HepG2 (cell line): Measurements from ENCODE around the gene RPS5. TPM values are rescaled to one million over a fixed set of nuclear protein-coding genes. Genes with fewer than 3 reads are reported as not detected.

Experiments used
- ATAC-seq: fragments of 200-7000 bp; cut with Tn5 transposase; 3 replicates; pipeline ENCODE4 v1.9.1; 2020; ENCODE audit warnings: mild to moderate bottlenecking, moderate library complexity
- BruUV-seq: library from RNA; stranded (reverse); fragments of 400-500 nt; replicated peaks from 2 replicates; lab custom pipeline; 2021; lab: Mats Ljungman, UMichigan
- CTCF ChIA-PET: fragments of 300-600 bp; formaldehyde crosslinking; extraction: SDS; loops from one replicate; lab custom pipeline; 2021; ENCODE audit warnings: low total read pairs, inconsistent platforms, low intra/inter-chr PET ratio; lab: Yijun Ruan, JAX
- POLR2A ChIA-PET: fragments of 350-600 bp; sonication (Branson Sonifier 250); formaldehyde crosslinking; loops from one replicate; lab custom pipeline; 2020; ENCODE audit warnings: antibody characterized with exemption, inconsistent platforms; lab: Yijun Ruan, JAX
- DNase-seq: peaks from one replicate; pipeline ENCODE4 v3.0.0-alpha.2; 2015; ENCODE audit warnings: low spot score
- FAIRE-seq: peaks from 3 replicates; lab custom pipeline; 2011; peaks lifted over from hg19 to GRCh38; lab: Jason Lieb, UNC
- H2AFZ ChIP-seq: one replicate; pipeline ENCODE4 v1.6.1; 2011; ENCODE audit warnings: low read length, inconsistent platforms
- H3K27ac ChIP-seq: fragments of 300-600 bp; 3 replicates; pipeline ENCODE4 v1.8.0; 2011; ENCODE audit warnings: mixed run types, mild to moderate bottlenecking, mixed read lengths, low read length, inconsistent platforms; ENCODE audit not compliant: insufficient read depth; ENCODE audit errors: extremely low read length
- H3K27me3 ChIP-seq, 2 experiments: fragments of 200-600 bp in 1 of 2; 2 replicates in 1 of 2; 3 replicates in 1 of 2; pipeline versions ENCODE4 v1.6.0 to v1.8.0; 2011; ENCODE audit warnings: low read length in 2 of 2, mild to moderate bottlenecking in 2 of 2, moderate library complexity in 2 of 2, inconsistent platforms in 1 of 2; ENCODE audit not compliant: insufficient read depth in 2 of 2, control insufficient read depth in 1 of 2
- H3K36me3 ChIP-seq, 2 experiments: fragments of 200-600 bp in 1 of 2; replicated peaks in 1 of 2; 2 replicates in 1 of 2; 3 replicates in 1 of 2; pipeline versions ENCODE4 v1.5.1 to v1.8.0; 2011; ENCODE audit warnings: low read length in 2 of 2, inconsistent platforms in 1 of 2; ENCODE audit not compliant: insufficient read depth in 2 of 2, control insufficient read depth in 1 of 2
- H3K4me1 ChIP-seq: 2 replicates; pipeline ENCODE4 v1.5.1; 2012; ENCODE audit warnings: low read length, inconsistent platforms; ENCODE audit not compliant: insufficient read depth
- H3K4me2 ChIP-seq: 2 replicates; pipeline ENCODE4 v1.6.0; 2011; ENCODE audit warnings: low read depth, low read length, inconsistent platforms
- H3K4me3 ChIP-seq, 3 experiments: fragments of 200-600 bp in 1 of 3; sonication (generic), shearing (Covaris generic) in 1 of 3; replicated peaks in 1 of 3; 2 replicates each; pipeline ENCODE4 v1.5.1; 2011 to 2016; ENCODE audit warnings: low read length in 3 of 3, inconsistent platforms in 2 of 3, low read depth in 2 of 3, mild to moderate bottlenecking in 2 of 3, control low read depth in 1 of 3, mixed read lengths in 1 of 3; ENCODE audit not compliant: insufficient read depth in 1 of 3
- H3K79me2 ChIP-seq: one replicate; pipeline ENCODE4 v1.6.1; 2011; ENCODE audit warnings: low read length, inconsistent platforms; ENCODE audit not compliant: insufficient read depth
- H3K9ac ChIP-seq: 2 replicates; pipeline ENCODE4 v1.6.0; 2011; ENCODE audit warnings: mild to moderate bottlenecking, low read depth, low read length, inconsistent platforms; ENCODE audit not compliant: insufficient read depth
- H3K9me3 ChIP-seq: 2 replicates; pipeline ENCODE4 v1.5.1; 2012; ENCODE audit warnings: mild to moderate bottlenecking, low read length
- H4K20me1 ChIP-seq: 2 replicates; pipeline ENCODE4 v1.6.0; 2011; ENCODE audit warnings: inconsistent platforms, mild to moderate bottlenecking, low read length, moderate library complexity; ENCODE audit not compliant: insufficient read depth
- ASH2L ChIP-seq: fragments of 300-600, 200-600 bp; sonication (generic); IDR thresholded peaks from 2 replicates; pipeline ENCODE4 v1.7.0; 2017; ENCODE audit warnings: low read depth, mild to moderate bottlenecking, moderate library complexity, mixed read lengths, low read length; ENCODE audit not compliant: insufficient read length
- HCFC1 ChIP-seq: fragments of 150-350 bp; IDR thresholded peaks from 2 replicates; pipeline ENCODE4 v1.6.1; 2014; ENCODE audit warnings: low read depth, low read length
- IKZF4 ChIP-seq: sonication (generic); formaldehyde crosslinking; IDR thresholded peaks from 2 replicates; pipeline ENCODE4 v1.5.1; 2020; ENCODE audit warnings: borderline replicate concordance, mild to moderate bottlenecking, low read depth, missing genetic modification reagents; ENCODE audit errors: not compliant biosample characterization
- SATB2 ChIP-seq: sonication (generic); formaldehyde crosslinking; IDR thresholded peaks from 2 replicates; pipeline ENCODE4 v1.5.0; 2020; ENCODE audit warnings: missing genetic modification reagents
- SRSF4 ChIP-seq: fragments of 200-400 bp; formaldehyde crosslinking; IDR thresholded peaks from one replicate; pipeline ENCODE4 v1.6.1; 2018; ENCODE audit warnings: mild to moderate bottlenecking, low read depth, low read length, moderate library complexity; ENCODE audit not compliant: poor library complexity, severe bottlenecking
- ZHX2 ChIP-seq, 2 experiments: sonication (generic) in 1 of 2; formaldehyde crosslinking in 1 of 2; IDR thresholded peaks; 2 replicates each; pipeline versions ENCODE4 v1.6.1 to v1.9.0; 2014 to 2022; ENCODE audit warnings: antibody characterized with exemption in 1 of 2, borderline replicate concordance in 1 of 2, inconsistent platforms in 1 of 2, low read depth in 1 of 2, missing genetic modification reagents in 1 of 2
- WGBS: methylation state at CpG from one replicate; pipeline ENCODE4 v1.1.6; 2017; ENCODE audit warnings: low lambda C conversion rate; 5-methylcytosine and 5-hydroxymethylcytosine counted together
- in situ Hi-C: cut with HindIII; loops from 2 replicates; pipeline ENCODE4 v1.10.0; 2017; ENCODE audit warnings: low pct_unique_long_range_greater_than_20kb; ENCODE audit not compliant: extremely low pct_ligation_motif_present
- intact Hi-C: fragments of 100-400 bp; cut with micrococcal nuclease; formaldehyde crosslinking; loops from one replicate; pipeline ENCODE4 v1.10.0; 2022; ENCODE audit not compliant: unreplicated experiment
- polyA plus RNA-seq, 8 experiments: library from polyadenylated mRNA; depleted of rRNA in 3 of 8; stranded (reverse) in 7 of 8; unstranded in 1 of 8; fragments of >200 nt; fragmentation: Illumina TruSeq in 4 of 8; extraction: Trizol in 4 of 8; gene quantifications; 2 replicates each; pipeline versions ENCODE4 v1.2.1 to v1.2.3, GENCODE V29; 2011 to 2016; ENCODE audit warnings: low read depth in 4 of 8, missing spikeins in 1 of 8, mixed read lengths in 1 of 8; ENCODE audit not compliant: insufficient read depth in 1 of 8
- total RNA-seq, 5 experiments: library from RNA; depleted of rRNA; stranded (reverse); fragments of >200 nt; fragmentation: Illumina TruSeq; extraction: Trizol; gene quantifications; 2 replicates each; pipeline ENCODE4 v1.2.3, GENCODE V29; 2016; ENCODE audit warnings: low read depth in 1 of 5
- TF ChIP-seq, protein P1 (sequence below): sonication (generic); formaldehyde crosslinking; IDR thresholded peaks from 2 replicates; pipeline ENCODE4 v1.5.0; 2020; ENCODE audit warnings: mild to moderate bottlenecking, missing genetic modification reagents
- TF ChIP-seq, protein P2 (sequence below): sonication (generic); formaldehyde crosslinking; IDR thresholded peaks from 2 replicates; pipeline ENCODE4 v1.5.1; 2020; ENCODE audit warnings: missing genetic modification reagents, mild to moderate bottlenecking, borderline replicate concordance

Gene RPS5
- total and polyA plus RNA-seq, 2 of the 13 experiments (the other 11 are each of a cell fraction or from before 2014, with no cell fraction given): 1,544 to 4,408 TPM

DNA sequence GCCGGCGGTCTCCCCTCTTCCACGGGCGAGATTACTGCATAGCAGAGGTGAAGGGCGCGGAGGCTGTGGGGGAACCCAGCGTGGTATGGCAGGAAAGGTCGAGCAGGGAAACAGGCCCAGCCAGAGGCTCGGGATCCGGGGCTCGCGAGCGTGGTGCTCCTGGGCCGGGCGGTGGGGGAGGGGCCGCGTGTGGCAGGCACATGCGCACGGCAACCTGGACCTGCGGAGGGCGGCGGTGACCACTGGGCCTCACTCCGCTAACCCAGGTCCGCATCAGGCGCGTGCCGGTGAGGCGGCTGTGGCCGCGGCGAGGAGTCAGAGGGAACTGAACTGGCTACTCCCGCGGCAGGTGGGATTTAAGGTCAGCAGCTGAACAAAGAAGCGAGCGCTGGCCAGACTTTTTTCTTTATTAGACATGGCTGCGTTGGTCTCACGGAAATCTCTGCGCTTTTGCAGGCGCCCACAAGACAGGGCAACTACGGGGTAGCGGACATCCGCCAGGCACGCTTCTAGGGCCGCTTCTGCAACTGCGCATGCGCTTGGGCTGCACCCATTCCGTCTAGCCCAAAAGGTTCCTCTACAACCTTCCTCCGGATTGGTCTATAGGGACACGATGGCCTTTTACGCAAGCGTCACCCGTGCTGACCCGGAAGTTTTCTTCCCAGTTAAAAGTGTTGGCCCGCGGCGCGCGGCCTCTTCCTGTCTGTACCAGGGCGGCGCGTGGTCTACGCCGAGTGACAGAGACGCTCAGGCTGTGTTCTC is at the start of gene RPS5 (continued):
- TF ChIP-seq SRSF4: no peak
- TF ChIP-seq, protein P1, sequence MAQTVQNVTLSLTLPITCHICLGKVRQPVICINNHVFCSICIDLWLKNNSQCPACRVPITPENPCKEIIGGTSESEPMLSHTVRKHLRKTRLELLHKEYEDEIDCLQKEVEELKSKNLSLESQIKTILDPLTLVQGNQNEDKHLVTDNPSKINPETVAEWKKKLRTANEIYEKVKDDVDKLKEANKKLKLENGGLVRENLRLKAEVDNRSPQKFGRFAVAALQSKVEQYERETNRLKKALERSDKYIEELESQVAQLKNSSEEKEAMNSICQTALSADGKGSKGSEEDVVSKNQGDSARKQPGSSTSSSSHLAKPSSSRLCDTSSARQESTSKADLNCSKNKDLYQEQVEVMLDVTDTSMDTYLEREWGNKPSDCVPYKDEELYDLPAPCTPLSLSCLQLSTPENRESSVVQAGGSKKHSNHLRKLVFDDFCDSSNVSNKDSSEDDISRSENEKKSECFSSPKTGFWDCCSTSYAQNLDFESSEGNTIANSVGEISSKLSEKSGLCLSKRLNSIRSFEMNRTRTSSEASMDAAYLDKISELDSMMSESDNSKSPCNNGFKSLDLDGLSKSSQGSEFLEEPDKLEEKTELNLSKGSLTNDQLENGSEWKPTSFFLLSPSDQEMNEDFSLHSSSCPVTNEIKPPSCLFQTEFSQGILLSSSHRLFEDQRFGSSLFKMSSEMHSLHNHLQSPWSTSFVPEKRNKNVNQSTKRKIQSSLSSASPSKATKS: no peak
- TF ChIP-seq, protein P2, sequence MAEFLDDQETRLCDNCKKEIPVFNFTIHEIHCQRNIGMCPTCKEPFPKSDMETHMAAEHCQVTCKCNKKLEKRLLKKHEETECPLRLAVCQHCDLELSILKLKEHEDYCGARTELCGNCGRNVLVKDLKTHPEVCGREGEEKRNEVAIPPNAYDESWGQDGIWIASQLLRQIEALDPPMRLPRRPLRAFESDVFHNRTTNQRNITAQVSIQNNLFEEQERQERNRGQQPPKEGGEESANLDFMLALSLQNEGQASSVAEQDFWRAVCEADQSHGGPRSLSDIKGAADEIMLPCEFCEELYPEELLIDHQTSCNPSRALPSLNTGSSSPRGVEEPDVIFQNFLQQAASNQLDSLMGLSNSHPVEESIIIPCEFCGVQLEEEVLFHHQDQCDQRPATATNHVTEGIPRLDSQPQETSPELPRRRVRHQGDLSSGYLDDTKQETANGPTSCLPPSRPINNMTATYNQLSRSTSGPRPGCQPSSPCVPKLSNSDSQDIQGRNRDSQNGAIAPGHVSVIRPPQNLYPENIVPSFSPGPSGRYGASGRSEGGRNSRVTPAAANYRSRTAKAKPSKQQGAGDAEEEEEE (CRISPR knock-in tag): no peak
- no peak for TF ChIP-seq SATB2

DNA sequence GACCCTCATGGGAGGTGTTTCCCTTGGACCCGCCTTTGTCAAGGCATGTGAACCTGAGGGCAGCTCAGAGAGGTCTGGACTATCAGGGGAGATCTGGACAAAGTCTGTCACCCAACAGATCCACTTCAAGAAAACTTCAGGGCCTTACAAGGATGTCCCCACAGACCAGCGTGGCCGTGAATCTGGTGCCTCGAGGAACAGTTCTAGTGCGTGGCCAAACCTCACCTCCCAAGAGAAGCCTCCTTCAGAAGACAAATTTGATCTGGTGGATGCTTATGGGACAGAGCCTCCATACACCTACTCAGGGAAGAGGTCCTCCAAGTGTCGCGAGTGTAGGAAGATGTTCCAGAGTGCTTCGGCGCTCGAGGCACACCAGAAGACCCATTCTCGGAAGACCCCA is 48.7 kb upstream of the RPS5 start:
- Histone ChIP-seq H3K4me1 (no peaks in the 10 kb centered on the region), H4K20me1 (no peaks in the 10 kb centered on the region), H3K4me3 (no peak overlapping the region), H2AFZ (no peak overlapping the region), H3K9me3 (no peaks in the 10 kb centered on the region), H3K36me3 (peaks cover 14 to 38% of the 10 kb centered on the region in 2 experiments; a peak in 4 of 5 replicates), H3K27ac (no peak overlapping the region), H3K27me3 (no peaks in the 10 kb centered on the region), H3K9ac (no peak overlapping the region), H3K4me2 (no peak overlapping the region), H3K79me2 (no peaks in the 10 kb centered on the region)
- FAIRE-seq (no peak), DNase-seq (no peak), ATAC-seq (no peak)
- in situ Hi-C loops: no loop called here
- ChIA-PET POLR2A (no interaction called here), CTCF (no interaction called here)
- intact Hi-C loops: no loop called here
- no TSS peak for BruUV-seq
- 98% methylated on average over 9 of the region's 11 CpGs for WGBS
- TF ChIP-seq ZHX2 (IDR thresholded peaks at IDR 0.05; ENCODE audit: low read depth): no peak
- no peak for TF ChIP-seq ZHX2 (CRISPR knock-in tag; IDR thresholded peaks at IDR 0.05; ENCODE audit: borderline replicate concordance)
- TF ChIP-seq IKZF4 (CRISPR knock-in tag): no peak
- no peak for TF ChIP-seq HCFC1
- TF ChIP-seq, protein P2 (CRISPR knock-in tag): no peak
- no peak for TF ChIP-seq ASH2L
